ENCODE data around the gene NLRC5. TPM values are rescaled to one million over a fixed set of nuclear protein-coding genes. Genes with fewer than 3 reads are reported as not detected.
"Not testable (repeated sequence)": the region's sequence is repeated elsewhere in the genome, so short reads cannot be mapped to it uniquely, and the experiment has no call there.

The NLRC5 gene
- polyA plus RNA-seq, 5 donors = 8.2 to 13.9 (median 10.7) TPM

- no peak for DNase-seq
These were observed 32.6 kb upstream of the NLRC5 start for GRCh38 chr16:56956756-56957155.

- no peak for DNase-seq
These were observed 28.6 kb upstream of the NLRC5 start for GRCh38 chr16:56960681-56961281.

GRCh38 chr16:56961386-56961785, 28.0 kb upstream of the NLRC5 start:
- peak; percentile 39 to 42 for DNase-seq

GRCh38 chr16:56961851-56962281, 27.5 kb upstream of the NLRC5 start, which contains the start of gene CETP:
Gene CETP, plus strand, starts transcription at chr16:56961950. Its CDS starts 30 bp downstream, at chr16:56961980.
- no peak for DNase-seq

GRCh38 chr16:56964243-56965148, 24.9 kb upstream of the NLRC5 start:
- peak; percentile 37 to 50 for DNase-seq

GRCh38 chr16:56965149-56966092, 23.9 kb upstream of the NLRC5 start:
- no peak for DNase-seq

- no peak for DNase-seq
These were observed 23.3 kb upstream of the NLRC5 start for GRCh38 chr16:56966093-56966475.

- DNase-seq = no peak
These were observed 21.6 kb upstream of the NLRC5 start for GRCh38 chr16:56967733-56968132.

- DNase-seq = no peak
These were observed 19.6 kb upstream of the NLRC5 start for GRCh38 chr16:56969769-56970168.

GRCh38 chr16:56970934-56971767, 18.2 kb upstream of the NLRC5 start:
- DNase-seq = no peak

- DNase-seq = no peak
These were observed 17.7 kb upstream of the NLRC5 start for GRCh38 chr16:56971768-56972043.

- no peak for DNase-seq
These were observed 16.7 kb upstream of the NLRC5 start for GRCh38 chr16:56972403-56973293.

- no peak for DNase-seq
These were observed 16.1 kb upstream of the NLRC5 start for GRCh38 chr16:56973294-56973689.

- not testable (repeated sequence) for DNase-seq
These were observed 15.5 kb upstream of the NLRC5 start for GRCh38 chr16:56973899-56974298.

- DNase-seq = no peak
These were observed 14.6 kb upstream of the NLRC5 start for GRCh38 chr16:56974549-56975300.

GRCh38 chr16:56975714-56976113, 13.6 kb upstream of the NLRC5 start:
- DNase-seq = no peak

- no peak for DNase-seq
These were observed 12.1 kb upstream of the NLRC5 start for GRCh38 chr16:56977216-56977615.

- no peak for DNase-seq
These were observed 11.4 kb upstream of the NLRC5 start for GRCh38 chr16:56977823-56978430.

GRCh38 chr16:56980201-56980535, 9.2 kb upstream of the NLRC5 start:
- no peak for DNase-seq
